Subcutaneous adipose tissue (tissue), 4 donors: Measurements from ENCODE around the gene FAM131B. TPM values are rescaled to one million over a fixed set of nuclear protein-coding genes. Genes with fewer than 3 reads are reported as not detected.

ENCODE experiments used
- CTCF ChIP-seq: fragments of 450-650 bp; IDR thresholded peaks from one replicate; pipeline ENCODE4 v1.5.1; 2016; ENCODE audit warnings: low read depth, mild to moderate bottlenecking, control low read depth, antibody characterized with exemption, moderate library complexity
- total RNA-seq, 4 donors: library from RNA; depleted of rRNA; stranded (reverse); fragments of >200 nt; gene quantifications; one replicate each; pipeline ENCODE4 v1.1.0, GENCODE V29; 2016

The FAM131B gene
- 1 to 10 TPM in 1 of 4 donors, under 1 TPM in 2, not detected in 1; 0.19 to 2.4 (median 0.22) TPM for total RNA-seq

DNA sequence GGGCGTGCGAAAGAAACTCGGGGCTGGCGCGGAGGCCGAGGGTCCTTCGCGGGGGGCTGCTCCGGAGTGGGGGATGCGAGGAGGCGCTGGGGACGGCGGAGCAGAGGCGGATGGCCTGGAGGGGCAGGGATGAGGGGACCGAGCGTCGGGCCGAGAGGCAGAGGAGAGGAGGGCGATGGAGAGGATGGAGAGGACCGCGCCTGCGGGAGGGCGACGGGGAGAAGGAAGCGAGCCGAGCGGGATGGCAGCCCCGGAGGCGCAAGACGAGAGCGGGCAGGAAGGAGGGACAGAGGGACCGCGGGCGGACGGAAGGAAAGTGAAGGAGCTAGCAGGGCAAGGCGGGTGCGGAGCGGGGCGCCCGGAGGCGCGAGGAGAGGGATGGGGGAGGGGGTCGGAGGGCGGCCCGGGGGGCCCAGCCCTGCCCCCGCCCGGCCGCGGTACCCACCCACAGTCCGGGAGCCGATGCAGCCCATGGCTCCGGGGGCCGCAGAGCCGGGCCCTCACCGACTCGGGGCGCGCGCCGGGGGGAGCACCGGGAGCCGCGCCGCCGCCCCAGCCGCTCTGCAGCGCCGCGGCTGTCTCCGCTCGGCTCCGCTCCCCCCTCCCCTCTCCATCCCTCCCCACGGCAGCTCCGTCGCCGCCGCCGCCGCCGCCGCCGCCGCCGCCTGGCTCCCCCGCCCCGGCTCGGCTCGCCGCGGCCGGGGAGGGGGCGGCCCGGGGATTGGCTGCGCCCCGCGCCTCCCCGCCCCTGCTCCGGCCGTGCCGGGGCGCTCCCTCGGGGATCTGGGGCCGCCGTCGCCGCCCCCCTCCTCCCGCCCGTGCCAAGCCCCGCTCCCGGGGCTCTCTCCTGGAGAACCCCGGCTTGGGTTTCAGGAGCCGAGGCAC is at the start of gene FAM131B:
TSS of gene FAM131B (minus strand) at position 583 of the 885 bp plus-strand sequence. CDS start at position 473, 110 bp downstream.
- no peak for TF ChIP-seq CTCF

- TF ChIP-seq CTCF: no peak
These were observed 49.6 kb upstream of the FAM131B start for GRCh38 chr7:143411976-143412708.

DNA sequence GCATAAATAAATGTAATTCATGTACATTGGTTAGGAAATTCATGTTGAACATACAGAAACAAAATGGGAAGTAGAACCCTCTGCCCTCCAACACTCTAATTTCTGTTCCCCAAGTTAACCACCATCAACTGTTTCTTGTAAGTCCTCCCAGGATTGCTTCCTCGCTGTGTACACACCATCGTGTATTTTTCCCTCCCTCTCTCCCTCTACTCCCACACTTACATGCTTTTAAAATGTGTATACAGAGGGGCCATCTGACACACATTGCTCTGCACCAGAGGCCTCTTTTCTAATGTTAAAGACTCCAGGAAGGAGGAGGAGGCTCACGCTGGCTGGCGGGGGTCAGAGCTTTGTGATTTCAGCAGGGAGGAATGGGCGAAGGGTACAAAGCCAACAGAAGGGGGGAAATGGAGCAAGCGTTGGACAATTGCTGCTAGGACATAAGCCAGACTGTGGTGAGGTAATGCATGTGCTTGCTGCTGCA is 48.0 kb upstream of the FAM131B start:
- TF ChIP-seq CTCF: no peak

DNA sequence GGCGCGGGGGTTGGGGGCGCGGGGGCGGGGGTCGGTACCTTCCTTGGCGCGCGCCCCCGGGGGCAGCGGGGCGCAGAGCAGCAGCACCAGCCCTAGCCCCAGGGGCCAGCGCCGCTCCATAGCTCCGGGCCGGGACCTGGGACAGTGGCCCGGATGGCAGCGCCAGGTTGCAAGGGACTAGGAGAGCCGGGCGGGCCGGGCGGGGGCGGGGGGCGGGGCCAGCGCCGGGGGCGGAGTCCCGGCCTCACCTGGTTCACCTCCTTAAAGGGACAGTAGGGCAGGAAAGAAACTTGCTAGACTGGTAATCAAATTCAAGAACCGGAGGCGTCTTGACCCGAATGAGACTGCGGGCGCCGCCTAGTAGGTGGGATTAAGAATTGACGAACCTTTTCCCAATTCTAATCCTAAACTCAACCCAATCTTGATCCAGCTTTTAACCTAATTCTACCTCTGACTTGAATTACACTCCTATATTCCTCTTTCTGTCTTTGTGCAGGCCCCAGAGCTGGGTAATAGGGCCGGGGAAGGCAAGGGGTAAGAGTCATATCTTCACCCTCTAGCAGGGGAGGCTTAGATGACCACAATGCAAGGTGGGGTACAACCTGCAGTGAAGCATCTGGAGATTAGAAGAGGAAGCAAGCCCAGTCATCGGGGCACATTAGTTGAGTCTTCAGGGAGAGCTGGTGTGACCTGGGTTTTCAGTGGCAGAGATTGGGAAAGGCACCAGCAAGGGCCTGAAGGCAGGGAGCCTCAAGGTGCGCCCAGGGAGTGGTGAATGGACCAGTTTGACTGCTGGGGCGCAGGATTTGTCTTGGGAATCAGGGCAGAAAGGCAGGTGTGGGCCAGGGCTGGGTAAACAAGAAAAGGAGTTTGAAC is 46.4 kb upstream of the FAM131B start, which contains the start of gene EPHA1:
TSS of gene EPHA1 (minus strand) at position 171 of the 876 bp plus-strand sequence. CDS start at position 120, 51 bp downstream.
- no peak for TF ChIP-seq CTCF

GRCh38 chr7:143408252-143408685 is 45.8 kb upstream of the FAM131B start:
- TF ChIP-seq CTCF: no peak

- no peak for TF ChIP-seq CTCF
These were observed 45.1 kb upstream of the FAM131B start for GRCh38 chr7:143407287-143408251.
